Bronchial epithelial cell (primary cell): ENCODE data around the gene CX3CL1. TPM values are rescaled to one million over a fixed set of nuclear protein-coding genes. Genes with fewer than 3 reads are reported as not detected.

Experiments used
- DNase-seq: peaks from one replicate; pipeline ENCODE4 v3.0.0-alpha.2; 2010; ENCODE audit warnings: low read depth
- FAIRE-seq: peaks from 2 replicates; lab custom pipeline; 2011; peaks lifted over from hg19 to GRCh38; lab: Jason Lieb, UNC
- H3K27me3 ChIP-seq: 2 replicates; pipeline ENCODE4 v1.5.1; 2011; ENCODE audit warnings: low read length; ENCODE audit not compliant: control insufficient read depth, insufficient read depth
- H3K36me3 ChIP-seq: 2 replicates; pipeline ENCODE4 v1.5.1; 2011; ENCODE audit warnings: low read length; ENCODE audit not compliant: control insufficient read depth, insufficient read depth
- H3K4me3 ChIP-seq: 2 replicates; pipeline ENCODE4 v1.5.1; 2011; ENCODE audit warnings: mild to moderate bottlenecking, low read depth, low read length, control low read depth
- CTCF ChIP-seq: IDR thresholded peaks from 2 replicates; pipeline ENCODE4 v1.5.1; 2011; ENCODE audit warnings: mild to moderate bottlenecking, moderate library complexity, low read length, control low read depth, inconsistent platforms; ENCODE audit not compliant: insufficient read depth, severe bottlenecking
- total RNA-seq: library from RNA; depleted of rRNA; stranded (reverse); fragments of >200 nt; gene quantifications from 2 replicates; pipeline ENCODE4 v1.2.1, GENCODE V29; 2014

CX3CL1 gene
- total RNA-seq, 1 donor from 2014 or later, result not detected

GRCh38 chr16:57382535-57383275 is 10.4 kb downstream of the CX3CL1 start:
- FAIRE-seq, result no peak
- TF ChIP-seq CTCF, result no peak
- Histone ChIP-seq H3K27me3 (peaks cover 4% of the 10 kb centered on the region), H3K4me3 (no peak overlapping the region), H3K36me3 (no peaks in the 10 kb centered on the region)
- DNase-seq, result no peak

- no peak for DNase-seq
- TF ChIP-seq CTCF, result no peak
- H3K27me3 ChIP-seq, result peaks cover 4% of the 10 kb centered on the region
- no peak overlapping the region for H3K4me3 ChIP-seq
- H3K36me3 ChIP-seq, result no peaks in the 10 kb centered on the region
- FAIRE-seq, result no peak
Measured at GRCh38 chr16:57383276-57384247, 11.3 kb downstream of the CX3CL1 start.

GRCh38 chr16:57384248-57385070 is 12.2 kb downstream of the CX3CL1 start:
- DNase-seq (no peak), FAIRE-seq (no peak)
- Histone ChIP-seq H3K36me3 (no peaks in the 10 kb centered on the region), H3K4me3 (no peak overlapping the region), H3K27me3 (peaks cover 4% of the 10 kb centered on the region)
- TF ChIP-seq CTCF, result no peak

- DNase-seq (no peak), FAIRE-seq (no peak)
- TF ChIP-seq CTCF, result no peak
- no peaks in the 10 kb centered on the region for H3K36me3 ChIP-seq
- H3K27me3 ChIP-seq, result peaks cover 4% of the 10 kb centered on the region
- no peak overlapping the region for H3K4me3 ChIP-seq
Measured at GRCh38 chr16:57385083-57385482, 12.8 kb downstream of the CX3CL1 start.

GRCh38 chr16:57386381-57386951 is 14.2 kb downstream of the CX3CL1 start:
- no peak for TF ChIP-seq CTCF
- H3K27me3 ChIP-seq, result peaks cover 4% of the 10 kb centered on the region
- FAIRE-seq, result no peak
- no peak overlapping the region for H3K4me3 ChIP-seq
- no peaks in the 10 kb centered on the region for H3K36me3 ChIP-seq
- DNase-seq, result no peak
